Vagina (tissue), 2 donors: ENCODE results near the gene GSTO1. TPM values are rescaled to one million over a fixed set of nuclear protein-coding genes. Genes with fewer than 3 reads are reported as not detected.

Experiments used
- DNase-seq, 2 donors: peaks; one replicate each; pipeline ENCODE4 v3.0.0-alpha.2; 2017; ENCODE audit errors: extremely low spot score in 2 of 2
- H3K27ac ChIP-seq: fragments of 200-600 bp; sonication (generic); one replicate; pipeline ENCODE4 v1.5.1; 2019
- H3K27me3 ChIP-seq: fragments of 200-600 bp; sonication (generic); one replicate; pipeline ENCODE4 v1.5.1; 2019
- H3K36me3 ChIP-seq, 2 donors: fragments of 200-600 bp; sonication (generic); one replicate each; pipeline ENCODE4 v1.5.1; 2017 to 2019
- H3K4me1 ChIP-seq: fragments of 200-600 bp; sonication (generic); one replicate; pipeline ENCODE4 v1.5.1; 2019
- H3K4me3 ChIP-seq, 2 donors: fragments of 200-600 bp; sonication (generic); 1 replicate in 1 of 2; 2 replicates in 1 of 2; pipeline ENCODE4 v1.5.1; 2016 to 2019
- H3K9me3 ChIP-seq: fragments of 200-600 bp; sonication (generic); one replicate; pipeline ENCODE4 v1.5.1; 2019
- CTCF ChIP-seq, 3 experiments: fragments of 450-650 bp in 2 of 3; fragments of 200-600 bp in 1 of 3; sonication (generic) in 1 of 3; IDR thresholded peaks; one replicate each; pipeline ENCODE4 v1.5.1; 2017 to 2019; ENCODE audit warnings: antibody characterized with exemption in 3 of 3, mild to moderate bottlenecking in 2 of 3, moderate library complexity in 2 of 3
- POLR2A ChIP-seq, 2 donors: fragments of 450-650 bp; IDR thresholded peaks; one replicate each; pipeline ENCODE4 v1.6.1; 2017; ENCODE audit warnings: antibody characterized with exemption in 2 of 2, mild to moderate bottlenecking in 2 of 2, moderate library complexity in 2 of 2
- POLR2AphosphoS5 ChIP-seq, 2 donors: sonication (generic); formaldehyde crosslinking; IDR thresholded peaks; one replicate each; pipeline ENCODE4 v1.9.0; 2017; ENCODE audit warnings: antibody characterized with exemption in 2 of 2, mild to moderate bottlenecking in 2 of 2, low read depth in 1 of 2; ENCODE audit not compliant: insufficient read depth in 1 of 2
- intact Hi-C: fragments of 100-400 bp; cut with DNase I; formaldehyde crosslinking; loops from one replicate; pipeline ENCODE4 v1.15.1; 2023
- total RNA-seq: library from RNA; depleted of rRNA; stranded (reverse); fragments of >200 nt; gene quantifications from one replicate; pipeline ENCODE4 v1.2.3, GENCODE V29; 2016

The GSTO1 gene
- total RNA-seq, 1 donor from 2014 or later = 69.5 TPM

- TF ChIP-seq CTCF (IDR thresholded peaks at IDR 0.05) = no peak
- TF ChIP-seq POLR2AphosphoS5 (IDR thresholded peaks at IDR 0.05; ENCODE audit: insufficient read depth in 1 of 2, low read depth in 1 of 2) = no peak
- TF ChIP-seq POLR2A (IDR thresholded peaks at IDR 0.05) = no peak
- Histone ChIP-seq H3K4me3 (no peak overlapping the region), H3K27ac (no peak overlapping the region), H3K9me3 (no peaks in the 10 kb centered on the region), H3K36me3 (no peaks in the 10 kb centered on the region), H3K4me1 (peaks cover 11% of the 10 kb centered on the region), H3K27me3 (no peaks in the 10 kb centered on the region)
- intact Hi-C loops = no loop called here
- DNase-seq = no peak
Measured at GRCh38 chr10:104250371-104250770, 4.3 kb upstream of the GSTO1 start.

- Histone ChIP-seq H3K36me3 (no peaks in the 10 kb centered on the region), H3K9me3 (no peaks in the 10 kb centered on the region), H3K4me1 (peaks cover 19% of the 10 kb centered on the region), H3K4me3 (no peak overlapping the region), H3K27ac (no peak overlapping the region), H3K27me3 (no peaks in the 10 kb centered on the region)
- no peak for DNase-seq
- intact Hi-C loops = no loop called here
- TF ChIP-seq CTCF (IDR thresholded peaks at IDR 0.05) (no peak), POLR2A (IDR thresholded peaks at IDR 0.05) (no peak), POLR2AphosphoS5 (IDR thresholded peaks at IDR 0.05; ENCODE audit: insufficient read depth in 1 of 2, low read depth in 1 of 2) (no peak)
Measured at GRCh38 chr10:104251443-104251842, 3.2 kb upstream of the GSTO1 start.

GRCh38 chr10:104252368-104252767 is 2.3 kb upstream of the GSTO1 start:
- no peak for DNase-seq
- Histone ChIP-seq H3K9me3 (no peaks in the 10 kb centered on the region), H3K4me3 (no peak overlapping the region), H3K4me1 (peaks cover 29% of the 10 kb centered on the region), H3K27me3 (no peaks in the 10 kb centered on the region), H3K27ac (no peak overlapping the region), H3K36me3 (peaks cover 0 to under 1% of the 10 kb centered on the region in 2 donors)
- TF ChIP-seq POLR2A (IDR thresholded peaks at IDR 0.05) = no peak
- TF ChIP-seq CTCF (IDR thresholded peaks at IDR 0.05) = no peak
- TF ChIP-seq POLR2AphosphoS5 (IDR thresholded peaks at IDR 0.05; ENCODE audit: insufficient read depth in 1 of 2, low read depth in 1 of 2) = no peak
- intact Hi-C loops = no loop called here

- TF ChIP-seq POLR2A (IDR thresholded peaks at IDR 0.05) (no peak), POLR2AphosphoS5 (IDR thresholded peaks at IDR 0.05; ENCODE audit: insufficient read depth in 1 of 2, low read depth in 1 of 2) (no peak), CTCF (IDR thresholded peaks at IDR 0.05) (no peak)
Measured at GRCh38 chr10:104253106-104253505, 1.6 kb upstream of the GSTO1 start.

GRCh38 chr10:104253606-104254410 is 884 bp upstream of the GSTO1 start:
- peak overlapping the region; percentile 97 to 98 for H3K4me3 ChIP-seq
- H3K27ac ChIP-seq = peak overlapping the region; percentile 98
- H3K9me3 ChIP-seq = no peaks in the 10 kb centered on the region
- H3K36me3 ChIP-seq = peaks cover 0 to 15% of the 10 kb centered on the region in 2 donors
- DNase-seq = no peak
- no peaks in the 10 kb centered on the region for H3K27me3 ChIP-seq
- intact Hi-C loops = no loop called here
- peaks cover 43% of the 10 kb centered on the region for H3K4me1 ChIP-seq
- TF ChIP-seq POLR2AphosphoS5 (IDR thresholded peaks at IDR 0.05; ENCODE audit: insufficient read depth in 1 of 2, low read depth in 1 of 2) = no peak
- TF ChIP-seq CTCF (IDR thresholded peaks at IDR 0.05) = no peak
- no peak for TF ChIP-seq POLR2A (IDR thresholded peaks at IDR 0.05)

More at GRCh38 chr10:104253106-104253505, 1.6 kb upstream of the GSTO1 start:
- DNase-seq = no peak
- Histone ChIP-seq H3K4me1 (peaks cover 36% of the 10 kb centered on the region), H3K36me3 (peaks cover 0 to 8% of the 10 kb centered on the region in 2 donors), H3K27me3 (no peaks in the 10 kb centered on the region), H3K9me3 (no peaks in the 10 kb centered on the region), H3K4me3 (no peak overlapping the region), H3K27ac (no peak overlapping the region)
- intact Hi-C loops = no loop called here
